COLO829 (cell line): Measurements from ENCODE around the gene FGF21.
"Not testable (repeated sequence)": the region's sequence is repeated elsewhere in the genome, so short reads cannot be mapped to it uniquely, and the experiment has no call there.

ENCODE experiments used
- DNase-seq: peaks from one replicate; pipeline ENCODE4 v3.0.0; 2012; ENCODE audit warnings: low spot score

The FGF21 gene

DNA sequence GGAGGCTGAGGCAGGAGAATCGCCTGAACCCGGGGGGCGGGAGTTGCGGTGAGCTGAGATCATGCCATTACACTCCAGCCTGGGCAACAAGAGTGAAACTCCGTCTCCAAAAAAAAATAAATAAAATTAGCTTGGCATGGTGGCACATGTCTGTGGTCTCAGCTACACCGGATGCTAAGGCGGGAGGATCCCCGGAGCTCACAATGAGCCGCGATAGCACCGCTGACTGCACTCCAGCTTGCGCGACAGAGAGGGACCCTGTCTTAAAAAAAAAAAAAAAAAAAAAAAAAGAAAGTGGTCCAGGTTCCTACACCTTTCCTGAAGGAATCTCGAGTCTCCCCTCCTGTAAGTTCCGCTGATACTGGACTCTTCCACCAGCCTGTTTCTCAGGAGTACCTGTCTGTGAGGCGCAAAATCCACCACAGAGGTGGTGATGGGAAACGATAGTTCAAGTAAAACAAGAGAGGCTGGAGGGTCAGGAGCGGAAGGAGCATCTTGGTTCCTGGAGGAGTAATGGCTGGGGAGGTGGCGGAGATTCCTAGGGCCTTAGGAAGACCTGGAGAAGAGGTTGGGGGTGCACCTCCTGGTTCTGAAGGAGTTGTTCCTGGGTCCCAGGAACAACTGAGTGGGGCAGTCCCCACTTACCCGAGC is 3.4 kb upstream of the FGF21 start:
- DNase-seq, result no peak

- DNase-seq, result no peak
These were observed 2.6 kb upstream of the FGF21 start, which contains the start of gene FUT1 for GRCh38 chr19:48752496-48753365. TSS of gene FUT1 (minus strand) at chr19:48752641. CDS start at chr19:48751281, 1,360 bp downstream.

DNA sequence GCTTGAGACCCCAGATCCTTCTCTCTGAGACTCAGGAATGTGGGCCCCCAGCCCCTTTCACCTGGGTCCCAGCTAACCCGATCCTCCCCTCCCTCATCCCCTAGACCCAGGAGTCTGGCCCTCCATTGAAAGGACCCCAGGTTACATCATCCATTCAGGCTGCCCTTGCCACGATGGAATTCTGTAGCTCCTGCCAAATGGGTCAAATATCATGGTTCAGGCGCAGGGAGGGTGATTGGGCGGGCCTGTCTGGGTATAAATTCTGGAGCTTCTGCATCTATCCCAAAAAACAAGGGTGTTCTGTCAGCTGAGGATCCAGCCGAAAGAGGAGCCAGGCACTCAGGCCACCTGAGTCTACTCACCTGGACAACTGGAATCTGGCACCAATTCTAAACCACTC is 463 bp downstream of the FGF21 start:
- no peak for DNase-seq

DNA sequence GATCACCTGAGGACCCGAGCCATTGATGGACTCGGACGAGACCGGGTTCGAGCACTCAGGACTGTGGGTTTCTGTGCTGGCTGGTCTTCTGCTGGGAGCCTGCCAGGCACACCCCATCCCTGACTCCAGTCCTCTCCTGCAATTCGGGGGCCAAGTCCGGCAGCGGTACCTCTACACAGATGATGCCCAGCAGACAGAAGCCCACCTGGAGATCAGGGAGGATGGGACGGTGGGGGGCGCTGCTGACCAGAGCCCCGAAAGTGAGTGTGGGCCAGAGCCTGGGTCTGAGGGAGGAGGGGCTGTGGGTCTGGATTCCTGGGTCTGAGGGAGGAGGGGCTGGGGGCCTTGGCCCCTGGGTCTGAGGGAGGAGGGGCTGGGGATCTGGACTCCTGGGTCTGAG is 888 bp downstream of the FGF21 start:
- DNase-seq, result no peak

DNA sequence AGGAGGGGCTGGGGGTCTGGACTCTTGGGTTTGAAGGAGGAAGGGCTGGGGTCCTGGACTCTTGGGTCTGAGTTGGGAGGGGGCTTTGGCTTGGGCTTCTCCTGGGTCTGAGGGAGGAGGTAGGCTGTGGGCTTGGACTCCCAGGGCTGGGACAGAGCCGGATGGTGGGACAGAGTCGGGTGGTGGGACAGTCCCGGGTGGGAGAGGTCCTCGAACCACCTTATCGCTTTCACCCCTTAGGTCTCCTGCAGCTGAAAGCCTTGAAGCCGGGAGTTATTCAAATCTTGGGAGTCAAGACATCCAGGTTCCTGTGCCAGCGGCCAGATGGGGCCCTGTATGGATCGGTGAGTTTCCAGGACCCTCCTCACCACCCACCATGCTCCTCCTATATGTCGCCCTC is 1.4 kb downstream of the FGF21 start:
- DNase-seq, result no peak

DNA sequence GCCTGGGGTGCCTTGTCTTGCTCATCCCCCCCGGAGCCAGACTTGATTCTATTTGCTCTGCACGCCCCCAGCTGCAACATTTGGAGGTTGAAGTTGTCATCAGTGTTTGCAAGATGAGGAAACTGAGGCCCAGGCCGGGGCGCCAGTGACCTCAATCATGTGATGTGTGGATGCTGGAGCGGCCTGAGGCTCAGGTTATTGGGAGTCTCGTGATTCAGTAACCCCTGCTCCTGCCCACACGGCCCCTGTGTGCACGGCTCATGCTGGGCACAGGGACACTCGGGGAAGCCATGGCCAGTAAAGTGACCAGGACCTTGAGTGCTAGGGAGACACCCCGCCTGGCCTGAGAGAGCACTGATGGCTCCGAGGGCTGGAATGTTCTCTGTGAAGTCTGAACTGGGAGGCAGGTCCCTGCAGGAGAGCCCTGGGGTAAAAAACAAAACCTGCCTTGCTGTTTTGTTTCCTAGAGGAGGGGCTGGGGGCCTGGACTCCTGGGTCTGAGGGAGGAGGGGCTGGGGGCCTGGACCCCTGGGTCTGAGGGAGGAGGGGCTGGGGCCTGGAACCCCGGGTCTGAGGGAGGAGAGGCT is 1.9 kb downstream of the FGF21 start:
- no peak for DNase-seq

DNA sequence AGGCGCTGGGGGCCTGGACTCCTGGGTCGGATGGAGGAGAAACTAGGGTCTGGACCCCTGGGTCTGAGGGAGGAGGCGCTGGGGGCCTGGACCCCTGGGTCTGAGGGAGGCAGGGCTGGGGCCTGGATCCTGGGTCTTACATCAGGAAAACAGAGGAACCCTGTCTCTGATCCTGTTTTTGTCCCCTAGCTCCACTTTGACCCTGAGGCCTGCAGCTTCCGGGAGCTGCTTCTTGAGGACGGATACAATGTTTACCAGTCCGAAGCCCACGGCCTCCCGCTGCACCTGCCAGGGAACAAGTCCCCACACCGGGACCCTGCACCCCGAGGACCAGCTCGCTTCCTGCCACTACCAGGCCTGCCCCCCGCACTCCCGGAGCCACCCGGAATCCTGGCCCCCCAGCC is 2.4 kb downstream of the FGF21 start:
- DNase-seq, result no peak

- no peak for DNase-seq
These were observed 5.3 kb downstream of the FGF21 start for GRCh38 chr19:48760504-48761205.

DNA sequence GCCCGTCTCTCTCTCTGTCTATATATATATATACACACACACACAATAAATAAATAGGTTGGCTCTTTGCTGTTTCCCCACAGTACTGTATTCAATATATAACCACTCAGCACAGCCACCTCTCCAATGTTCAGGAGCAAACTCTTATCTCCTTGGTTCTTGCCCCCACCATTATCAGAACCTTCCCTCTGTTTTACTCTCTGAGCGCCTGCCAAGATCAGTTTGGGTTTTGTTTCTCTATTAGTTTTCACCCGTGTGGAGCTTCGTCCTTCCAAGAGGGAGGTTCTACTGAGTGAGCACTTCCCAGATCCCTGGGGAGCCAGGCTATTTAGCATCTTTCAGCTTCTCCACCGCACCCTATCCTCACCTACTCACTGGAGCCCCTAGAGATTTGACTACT is 10.5 kb downstream of the FGF21 start:
- DNase-seq, result not testable (repeated sequence)

GRCh38 chr19:48768171-48768753 is 12.9 kb downstream of the FGF21 start:
- not testable (repeated sequence) for DNase-seq

GRCh38 chr19:48768994-48769713 is 13.8 kb downstream of the FGF21 start:
- no peak for DNase-seq

- DNase-seq, result no peak
These were observed 14.9 kb downstream of the FGF21 start for GRCh38 chr19:48770266-48770665.

DNA sequence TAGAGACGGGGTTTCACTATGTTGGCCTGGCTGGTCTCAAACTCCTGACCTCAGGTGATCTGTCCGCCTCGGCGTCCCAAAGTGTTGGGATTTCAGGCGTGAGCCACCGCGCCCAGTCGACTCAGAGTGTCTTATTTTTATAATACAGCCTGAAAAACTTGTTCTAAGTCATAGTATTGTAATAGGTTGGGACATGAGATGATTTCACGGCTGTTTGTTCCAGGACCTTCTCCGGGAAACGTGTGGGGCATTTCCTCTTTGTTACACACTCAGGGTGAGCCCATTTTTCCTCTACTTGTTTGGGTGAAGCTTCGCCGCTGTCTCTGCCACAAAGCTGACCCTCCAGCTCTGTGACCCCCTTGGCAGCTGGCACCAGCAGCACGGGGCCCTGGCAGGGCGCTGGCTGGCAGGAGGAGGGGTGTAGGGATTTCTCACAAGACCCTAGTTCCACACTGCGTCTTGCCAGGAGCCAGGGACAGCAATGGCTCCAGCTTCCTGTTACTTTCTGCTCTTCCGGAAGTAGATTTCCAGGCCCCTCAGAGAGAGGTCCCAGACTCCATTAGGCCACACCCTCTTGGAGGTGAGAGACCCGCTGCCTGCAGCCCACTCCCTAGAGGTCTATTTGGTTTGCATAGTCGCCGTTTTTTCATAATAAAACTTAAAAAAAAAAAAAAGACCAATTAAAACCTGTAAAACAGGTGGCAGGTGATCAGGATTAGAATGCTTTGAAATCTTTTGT is 15.6 kb downstream of the FGF21 start:
- DNase-seq, result no peak

DNA sequence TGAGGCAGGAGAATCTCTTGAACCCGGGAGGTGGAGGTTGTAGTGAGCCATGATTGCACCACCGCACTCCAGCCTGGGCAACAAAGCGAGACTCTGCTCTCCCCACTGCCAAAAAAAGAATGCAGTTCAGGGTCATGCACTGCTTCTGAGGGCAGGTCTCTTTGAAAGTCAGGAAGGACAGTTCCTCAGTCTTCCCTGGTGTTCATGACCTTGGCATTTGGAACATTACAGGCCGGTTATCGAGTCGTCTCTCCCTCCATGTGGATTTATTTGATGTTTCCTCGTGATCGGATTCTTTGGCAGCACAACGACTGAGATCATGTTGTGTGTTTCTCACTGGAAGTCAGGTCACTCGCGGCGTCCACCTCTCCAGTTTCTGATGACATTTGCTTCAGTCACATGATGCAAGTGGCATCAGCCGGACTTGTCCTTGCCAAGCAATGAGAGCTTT is 17.2 kb downstream of the FGF21 start:
- DNase-seq, result no peak

GRCh38 chr19:48777139-48777538 is 21.8 kb downstream of the FGF21 start:
- no peak for DNase-seq

- no peak for DNase-seq
These were observed 22.4 kb downstream of the FGF21 start for GRCh38 chr19:48777720-48778119.

DNA sequence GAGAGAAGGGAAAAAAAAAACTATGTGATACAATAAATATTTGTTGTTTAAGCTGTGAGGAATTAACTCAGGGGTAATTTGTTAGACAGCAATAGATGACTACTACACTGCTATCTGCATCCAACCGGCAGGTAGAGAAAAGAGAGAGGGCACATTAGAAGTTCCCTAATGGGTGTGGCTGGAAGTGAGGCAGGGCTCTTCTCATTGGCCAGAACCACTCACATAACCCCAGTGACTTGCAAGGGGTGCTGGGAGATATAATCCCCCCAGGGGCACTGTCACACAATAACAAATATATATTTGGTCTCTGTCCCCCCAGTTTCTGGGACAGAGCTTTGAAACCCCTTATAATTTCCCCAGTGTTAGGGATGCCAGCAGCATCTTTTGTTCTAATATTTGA is 24.3 kb downstream of the FGF21 start:
- DNase-seq, result no peak

DNA sequence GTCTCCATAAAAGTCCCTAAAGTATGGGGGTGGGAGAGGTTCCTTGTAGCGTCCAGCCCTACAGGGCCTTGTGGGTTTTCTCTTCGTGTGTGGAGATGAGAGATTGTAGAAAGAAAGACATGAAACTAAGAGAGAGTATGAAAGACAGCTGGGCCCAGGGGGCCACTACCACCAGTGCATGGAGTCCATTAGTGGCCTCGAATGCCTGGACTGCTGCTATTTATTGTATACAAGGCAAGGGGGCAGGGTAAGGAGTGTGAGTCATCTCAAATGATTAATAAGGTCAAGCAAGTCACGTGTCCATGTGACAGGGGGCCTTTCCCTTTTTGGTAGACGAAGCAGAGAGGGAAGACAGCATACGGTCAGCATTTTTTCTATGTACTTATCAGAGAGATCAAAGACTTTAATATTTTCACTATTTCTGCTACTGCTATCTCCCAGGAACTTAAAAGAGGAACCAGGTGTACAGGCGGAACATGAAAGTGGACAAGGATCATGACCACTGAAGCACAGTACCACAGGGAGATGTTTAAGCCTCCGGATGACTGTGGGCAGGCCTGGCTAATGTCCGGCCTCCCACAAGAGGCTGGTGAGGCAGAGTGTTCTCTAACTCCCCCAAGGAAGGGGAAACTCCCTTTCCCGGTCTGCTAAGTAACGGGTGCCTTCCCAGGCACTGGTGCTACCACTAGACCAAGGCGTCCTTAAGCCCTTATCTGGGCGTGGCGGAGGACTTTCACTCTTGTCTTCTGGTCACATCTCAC is 25.5 kb downstream of the FGF21 start:
- DNase-seq, result peak; percentile 9

DNA sequence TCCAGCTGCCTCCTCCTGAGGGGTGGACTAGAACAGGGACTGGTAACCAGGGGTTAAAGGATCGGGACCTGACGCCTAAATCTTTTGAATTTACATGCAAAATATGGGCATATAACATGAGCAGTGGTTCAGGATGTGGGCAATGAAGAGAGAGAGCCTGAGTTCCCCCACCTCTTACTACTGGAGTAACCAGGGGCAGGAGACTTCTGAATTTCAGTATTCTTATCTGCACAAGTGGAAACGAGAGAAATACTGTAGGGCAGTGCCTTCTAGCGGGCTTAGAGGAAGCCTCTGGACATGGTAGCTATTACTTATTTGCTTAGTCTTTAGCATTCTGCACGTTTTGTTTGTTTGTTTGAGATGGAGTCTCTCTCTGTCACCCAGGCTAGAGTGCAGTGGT is 29.2 kb downstream of the FGF21 start:
- DNase-seq, result no peak

DNA sequence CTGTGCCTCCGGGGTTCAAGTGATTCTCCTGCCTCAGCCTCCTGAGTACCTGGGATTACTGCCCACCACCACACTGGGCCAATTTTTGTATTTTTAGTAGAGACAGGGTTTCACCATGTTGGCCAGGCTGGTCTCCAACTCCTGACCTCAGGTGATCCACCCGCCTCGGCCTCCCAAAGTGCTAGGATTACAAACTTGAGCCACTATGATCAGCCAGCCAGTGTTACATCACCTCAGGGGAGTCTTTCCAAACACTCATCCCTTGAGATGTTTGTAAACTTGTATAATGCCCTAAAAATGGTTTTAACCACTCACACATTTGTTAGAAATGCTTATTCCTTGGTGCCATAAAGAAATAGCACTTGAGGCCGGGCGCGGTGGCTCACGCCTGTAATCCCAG is 31.1 kb downstream of the FGF21 start:
- not testable (repeated sequence) for DNase-seq
